Astrocyte (in vitro differentiated cells and primary cell): Measurements from ENCODE around the gene SND1.

Experiments
- EZH2 ChIP-seq: IDR thresholded peaks from 2 replicates; pipeline ENCODE4 v1.6.1; 2012; ENCODE audit warnings: mild to moderate bottlenecking, low read length, inconsistent platforms; ENCODE audit not compliant: insufficient read depth
- TF ChIP-seq, protein P1 (sequence below): IDR thresholded peaks from 2 replicates; pipeline ENCODE4 v1.5.1; 2011; ENCODE audit warnings: low read depth, mild to moderate bottlenecking, inconsistent platforms, low read length, moderate library complexity; ENCODE audit not compliant: insufficient read depth

DNA sequence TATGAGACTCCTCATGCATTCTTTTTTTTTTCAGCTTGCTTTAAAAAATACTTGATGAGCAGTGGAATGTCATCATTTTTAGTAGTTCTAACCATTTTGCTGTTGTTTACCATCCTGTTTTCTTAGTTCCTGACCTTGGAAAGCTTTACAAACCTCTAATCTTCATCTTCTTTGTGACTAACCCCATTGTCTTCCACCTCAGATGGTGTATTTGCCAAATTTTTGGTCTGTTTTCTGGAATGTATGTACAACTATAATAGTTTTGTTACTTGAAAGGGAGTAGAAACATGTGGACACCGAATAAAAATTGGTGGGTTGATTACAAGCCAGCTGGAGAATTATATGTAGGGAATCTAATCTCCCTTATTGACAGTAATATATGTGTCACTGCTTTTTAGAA is 172.7 kb downstream of the SND1 start:
- TF ChIP-seq, protein P1, sequence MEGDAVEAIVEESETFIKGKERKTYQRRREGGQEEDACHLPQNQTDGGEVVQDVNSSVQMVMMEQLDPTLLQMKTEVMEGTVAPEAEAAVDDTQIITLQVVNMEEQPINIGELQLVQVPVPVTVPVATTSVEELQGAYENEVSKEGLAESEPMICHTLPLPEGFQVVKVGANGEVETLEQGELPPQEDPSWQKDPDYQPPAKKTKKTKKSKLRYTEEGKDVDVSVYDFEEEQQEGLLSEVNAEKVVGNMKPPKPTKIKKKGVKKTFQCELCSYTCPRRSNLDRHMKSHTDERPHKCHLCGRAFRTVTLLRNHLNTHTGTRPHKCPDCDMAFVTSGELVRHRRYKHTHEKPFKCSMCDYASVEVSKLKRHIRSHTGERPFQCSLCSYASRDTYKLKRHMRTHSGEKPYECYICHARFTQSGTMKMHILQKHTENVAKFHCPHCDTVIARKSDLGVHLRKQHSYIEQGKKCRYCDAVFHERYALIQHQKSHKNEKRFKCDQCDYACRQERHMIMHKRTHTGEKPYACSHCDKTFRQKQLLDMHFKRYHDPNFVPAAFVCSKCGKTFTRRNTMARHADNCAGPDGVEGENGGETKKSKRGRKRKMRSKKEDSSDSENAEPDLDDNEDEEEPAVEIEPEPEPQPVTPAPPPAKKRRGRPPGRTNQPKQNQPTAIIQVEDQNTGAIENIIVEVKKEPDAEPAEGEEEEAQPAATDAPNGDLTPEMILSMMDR, result no peak
- no peak for TF ChIP-seq EZH2
